ENCODE data around the gene C10orf71. TPM values are rescaled to one million over a fixed set of nuclear protein-coding genes. Genes with fewer than 3 reads are reported as not detected.

Gene C10orf71
- total and polyA plus RNA-seq, 2 donors (not counting 1 experiment from before 2014, with no cell fraction given): not detected

DNA sequence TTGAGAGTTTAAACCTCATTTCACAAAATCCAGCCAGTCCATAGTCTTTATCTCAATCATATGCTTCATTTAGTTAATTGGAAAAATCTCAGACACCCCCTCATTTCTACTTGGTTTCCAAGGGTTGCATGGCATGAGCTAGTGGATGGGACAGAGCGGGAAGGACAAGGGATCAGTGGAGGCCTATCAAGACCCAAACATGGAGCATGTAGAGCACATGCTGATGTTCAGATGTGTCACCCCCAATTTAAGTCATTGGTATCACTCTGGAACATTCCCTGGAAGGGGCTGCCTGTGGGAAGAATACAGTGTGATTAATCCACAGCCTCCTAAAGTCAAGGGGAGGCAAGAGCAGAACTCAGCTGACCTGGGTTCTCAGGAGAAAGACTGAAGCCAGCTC lies 2.3 kb downstream of the C10orf71 start:
- Histone ChIP-seq H2AFZ (ENCODE audit: insufficient read depth, low read depth, low read length, poor library complexity, severe bottlenecking) (no peak overlapping the region), H3K79me2 (ENCODE audit: control insufficient read depth, insufficient read depth, low read length) (no peaks in the 10 kb centered on the region), H3K4me3 (ENCODE audit: control extremely low read depth in 1 of 5, extremely low read depth in 1 of 5, insufficient read depth in 1 of 5, low read depth in 2 of 5, low read length in 4 of 5) (no peak overlapping the region), H3K36me3 (replicated peaks in 1 of 2; ENCODE audit: control extremely low read depth in 1 of 2, control insufficient read depth in 1 of 2, extremely low read depth in 1 of 2, insufficient read depth in 2 of 2, low read length in 1 of 2) (no peaks in the 10 kb centered on the region), H3K27ac (ENCODE audit: low read length in 2 of 2) (no peak overlapping the region), H3K9me3 (ENCODE audit: control extremely low read depth in 1 of 3, control insufficient read depth in 2 of 3, insufficient read depth in 1 of 3, low read length in 2 of 3) (no peaks in the 10 kb centered on the region), H3K4me1 (ENCODE audit: control insufficient read depth in 2 of 2, insufficient read depth in 2 of 2, low read length in 2 of 2) (peaks cover 21 to 29% of the 10 kb centered on the region in 2 donors), H3K4me2 (replicated peaks; ENCODE audit: low read depth, low read length, poor library complexity, severe bottlenecking) (no peak overlapping the region), H3K9ac (ENCODE audit: low read length) (no peak overlapping the region), H4K20me1 (ENCODE audit: control insufficient read depth, insufficient read depth, low read length, poor library complexity, severe bottlenecking) (no peaks in the 10 kb centered on the region), H3K27me3 (replicated peaks in 1 of 4; ENCODE audit: control extremely low read depth in 1 of 4, control insufficient read depth in 3 of 4, insufficient read depth in 4 of 4, low read length in 3 of 4) (no peaks in the 10 kb centered on the region)
- peaks cover 26% of the 10 kb centered on the region for H3K4me1 Mint-ChIP-seq
- H3K27me3 Mint-ChIP-seq: no peaks in the 10 kb centered on the region
- ChIA-PET POLR2A (no interaction called here), CTCF (no interaction called here)
- DNase-seq (no peak), ATAC-seq (ENCODE audit: low read depth) (no peak)
- H3K27ac Mint-ChIP-seq: no peak overlapping the region
- H3K4me3 Mint-ChIP-seq: no peak overlapping the region
- WGBS (ENCODE audit: insufficient coverage): no CpG with 5 or more reads among the region's 1 CpG
- TF ChIP-seq, protein P1, sequence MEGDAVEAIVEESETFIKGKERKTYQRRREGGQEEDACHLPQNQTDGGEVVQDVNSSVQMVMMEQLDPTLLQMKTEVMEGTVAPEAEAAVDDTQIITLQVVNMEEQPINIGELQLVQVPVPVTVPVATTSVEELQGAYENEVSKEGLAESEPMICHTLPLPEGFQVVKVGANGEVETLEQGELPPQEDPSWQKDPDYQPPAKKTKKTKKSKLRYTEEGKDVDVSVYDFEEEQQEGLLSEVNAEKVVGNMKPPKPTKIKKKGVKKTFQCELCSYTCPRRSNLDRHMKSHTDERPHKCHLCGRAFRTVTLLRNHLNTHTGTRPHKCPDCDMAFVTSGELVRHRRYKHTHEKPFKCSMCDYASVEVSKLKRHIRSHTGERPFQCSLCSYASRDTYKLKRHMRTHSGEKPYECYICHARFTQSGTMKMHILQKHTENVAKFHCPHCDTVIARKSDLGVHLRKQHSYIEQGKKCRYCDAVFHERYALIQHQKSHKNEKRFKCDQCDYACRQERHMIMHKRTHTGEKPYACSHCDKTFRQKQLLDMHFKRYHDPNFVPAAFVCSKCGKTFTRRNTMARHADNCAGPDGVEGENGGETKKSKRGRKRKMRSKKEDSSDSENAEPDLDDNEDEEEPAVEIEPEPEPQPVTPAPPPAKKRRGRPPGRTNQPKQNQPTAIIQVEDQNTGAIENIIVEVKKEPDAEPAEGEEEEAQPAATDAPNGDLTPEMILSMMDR (IDR thresholded peaks at IDR 0.05): no peak
- TF ChIP-seq EZH2 (IDR thresholded peaks at IDR 0.05; ENCODE audit: borderline replicate concordance, insufficient read depth, low read depth, low read length, poor library complexity, severe bottlenecking): no peak
- intact Hi-C loops (cut with micrococcal nuclease): no loop called here
- H3K9me3 Mint-ChIP-seq (ENCODE audit: insufficient read depth): no peaks in the 10 kb centered on the region

GRCh38 chr10:49302088-49302487 lies 3.1 kb downstream of the C10orf71 start:
- H3K9ac ChIP-seq (ENCODE audit: low read length): no peak overlapping the region
- H3K4me1 Mint-ChIP-seq: peaks cover 26% of the 10 kb centered on the region
- H4K20me1 ChIP-seq (ENCODE audit: control insufficient read depth, insufficient read depth, low read length, poor library complexity, severe bottlenecking): no peaks in the 10 kb centered on the region
- H2AFZ ChIP-seq (ENCODE audit: insufficient read depth, low read depth, low read length, poor library complexity, severe bottlenecking): no peak overlapping the region
- intact Hi-C loops (cut with micrococcal nuclease): no loop called here
- ChIA-PET CTCF (no interaction called here), POLR2A (no interaction called here)
- H3K4me3 ChIP-seq (ENCODE audit: control extremely low read depth in 1 of 5, extremely low read depth in 1 of 5, insufficient read depth in 1 of 5, low read depth in 2 of 5, low read length in 4 of 5): no peak overlapping the region
- no peak for DNase-seq
- H3K4me1 ChIP-seq (ENCODE audit: control insufficient read depth in 2 of 2, insufficient read depth in 2 of 2, low read length in 2 of 2): peaks cover 21 to 29% of the 10 kb centered on the region in 2 donors
- WGBS (ENCODE audit: insufficient coverage): 78% methylated on average over 2 of the region's 2 CpGs
- H3K27me3 ChIP-seq (replicated peaks in 1 of 4; ENCODE audit: control extremely low read depth in 1 of 4, control insufficient read depth in 3 of 4, insufficient read depth in 4 of 4, low read length in 3 of 4): no peaks in the 10 kb centered on the region
- no peak overlapping the region for H3K27ac Mint-ChIP-seq
- no peaks in the 10 kb centered on the region for H3K79me2 ChIP-seq (ENCODE audit: control insufficient read depth, insufficient read depth, low read length)
- H3K27ac ChIP-seq (ENCODE audit: low read length in 2 of 2): no peak overlapping the region
- TF ChIP-seq, protein P1 (IDR thresholded peaks at IDR 0.05): no peak
- TF ChIP-seq EZH2 (IDR thresholded peaks at IDR 0.05; ENCODE audit: borderline replicate concordance, insufficient read depth, low read depth, low read length, poor library complexity, severe bottlenecking): no peak
- H3K4me3 Mint-ChIP-seq: no peak overlapping the region
- no peak for ATAC-seq (ENCODE audit: low read depth)
- H3K9me3 ChIP-seq (ENCODE audit: control extremely low read depth in 1 of 3, control insufficient read depth in 2 of 3, insufficient read depth in 1 of 3, low read length in 2 of 3): no peaks in the 10 kb centered on the region
- H3K36me3 ChIP-seq (replicated peaks in 1 of 2; ENCODE audit: control extremely low read depth in 1 of 2, control insufficient read depth in 1 of 2, extremely low read depth in 1 of 2, insufficient read depth in 2 of 2, low read length in 1 of 2): no peaks in the 10 kb centered on the region
- H3K4me2 ChIP-seq (replicated peaks; ENCODE audit: low read depth, low read length, poor library complexity, severe bottlenecking): no peak overlapping the region
- no peaks in the 10 kb centered on the region for H3K9me3 Mint-ChIP-seq (ENCODE audit: insufficient read depth)
- no peaks in the 10 kb centered on the region for H3K27me3 Mint-ChIP-seq
